Pancreas (tissue), 10 donors: ENCODE data around the gene ETV5. TPM values are rescaled to one million over a fixed set of nuclear protein-coding genes. Genes with fewer than 3 reads are reported as not detected.

ENCODE experiments used
- ATAC-seq, 4 donors: fragments of 200-7000 bp; cut with Tn5 transposase; one replicate each; pipeline versions ENCODE4 v1.8.0 to v1.9.1; 2020; ENCODE audit warnings: mild to moderate bottlenecking in 4 of 4, moderate library complexity in 4 of 4
- DNase-seq, 6 donors: peaks; one replicate each; pipeline ENCODE4 v3.0.0-alpha.2; 2020
- FAIRE-seq: peaks from 2 replicates; lab custom pipeline; 2012; peaks lifted over from hg19 to GRCh38; lab: Jason Lieb, UNC
- H3K27ac ChIP-seq, 4 donors: fragments of 200-600 bp; sonication (generic); 1 replicate in 3 of 4; 2 replicates in 1 of 4; pipeline versions ENCODE4 v1.5.0 to v1.8.0; 2020
- H3K27me3 ChIP-seq, 4 donors: fragments of 200-600 bp; one replicate each; pipeline ENCODE4 v1.8.0; 2021
- H3K36me3 ChIP-seq, 3 donors: fragments of 200-600 bp; sonication (generic) in 1 of 3; one replicate each; pipeline versions ENCODE4 v1.5.0 to v1.8.0; 2020 to 2021
- H3K4me1 ChIP-seq, 3 donors: fragments of 200-600 bp; one replicate each; pipeline ENCODE4 v1.8.0; 2021
- H3K4me3 ChIP-seq, 4 donors: fragments of 200-600 bp; sonication (generic) in 2 of 4; one replicate each; pipeline versions ENCODE4 v1.5.0 to v1.8.0; 2020 to 2021
- H3K9me3 ChIP-seq, 4 donors: fragments of 200-600 bp; one replicate each; pipeline ENCODE4 v1.8.0; 2021
- CTCF ChIP-seq, 4 donors: fragments of 200-600 bp; sonication (generic) in 3 of 4; IDR thresholded peaks; one replicate each; pipeline versions ENCODE4 v1.5.0 to v1.8.0; 2021; ENCODE audit warnings: antibody characterized with exemption in 4 of 4
- WGBS, 2 donors: extraction: QIAGEN DNeasy Blood & Tissue Kit; methylation state at CpG; one replicate each; pipeline ENCODE4 v1.1.7; 2013; 5-methylcytosine and 5-hydroxymethylcytosine counted together
- intact Hi-C, 3 donors: fragments of 100-400 bp; cut with DNase I; formaldehyde crosslinking; loops; one replicate each; pipeline versions ENCODE4 v1.11.1 to v1.14.2; 2022
- polyA plus RNA-seq, 2 donors: library from polyadenylated mRNA; stranded (reverse); fragments of 200-250 nt; gene quantifications; one replicate each; pipeline ENCODE4 v1.2.3, GENCODE V29; 2013
- total RNA-seq, 6 donors: library from RNA; stranded (reverse); fragmentation: NEBNext Ultra II Directional in 4 of 6; extraction: Animal tissue kit (Norgen Biotek cat#: 25700) in 4 of 6; gene quantifications; one replicate each; pipeline versions ENCODE4 v1.2.1 to v1.2.4, GENCODE V29; 2021 to 2023
- donor health status: healthy with polysubstance abuse.
- donor health status: DM: no; HTN: no; CAD: no; lungs with moderate emphysema.
- donor health status: DM: no; HTN: no; CAD: no.
- donor health status: control.
- donor health status: control.
- donor health status: Bipolar disorder and iron deficiency.
- donor health status: DM: yes; HTN: yes; CAD: no.
- donor health status: DM: no; HTN: no; CAD: no.
- donor health status: DM: no; HTN: no; CAD: no.
- donor health status: DM: yes; HTN: yes; CAD: no.

The ETV5 gene
- total and polyA plus RNA-seq, 8 donors = 12.2 to 58.5 (median 24.9) TPM

- intact Hi-C loops = no loop called here
- 90% methylated on average over 5 of the region's 5 CpGs for WGBS, 2 donors
- H3K27me3 ChIP-seq = no peaks in the 10 kb centered on the region
- no peaks in the 10 kb centered on the region for H3K9me3 ChIP-seq
- DNase-seq (no peak), ATAC-seq (no peak), FAIRE-seq (no peak)
- peaks cover 4 to 7% (median 5%) of the 10 kb centered on the region in 3 donors for H3K4me1 ChIP-seq
- no peak overlapping the region for H3K27ac ChIP-seq
- H3K36me3 ChIP-seq = peaks cover 0 to 31% (median 13%) of the 10 kb centered on the region in 3 donors
- TF ChIP-seq CTCF (IDR thresholded peaks at IDR 0.05) = no peak
- H3K4me3 ChIP-seq = no peak overlapping the region
These were observed 62.1 kb downstream of the ETV5 start for GRCh38 chr3:186046838-186047237.

DNA sequence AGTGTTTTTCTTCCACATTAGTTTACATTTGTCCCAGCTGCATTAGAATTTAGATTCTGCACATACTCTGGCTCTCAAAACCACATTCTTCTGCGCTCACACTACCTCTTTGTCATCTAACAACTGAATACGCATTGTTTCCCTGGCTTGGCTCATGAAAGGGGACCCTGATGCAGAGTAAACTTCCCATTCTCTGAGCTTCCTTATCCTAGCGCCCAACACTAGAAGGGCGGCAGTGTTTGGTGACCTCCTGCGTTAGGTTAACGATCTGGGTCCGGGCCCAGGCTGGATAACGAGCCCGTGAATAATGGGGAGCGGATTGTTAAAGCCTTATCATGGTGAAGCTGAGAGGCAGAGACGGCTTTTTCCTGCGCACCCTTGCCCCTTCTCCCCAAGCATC lies 63.9 kb downstream of the ETV5 start:
- FAIRE-seq (no peak), ATAC-seq (peak; percentile 47 to 88 (median 76)), DNase-seq (peak in 2 of 6 donors; percentile 36 to 37)
- intact Hi-C loops = no loop called here
- peaks cover 4 to 7% (median 5%) of the 10 kb centered on the region in 3 donors for H3K4me1 ChIP-seq
- H3K4me3 ChIP-seq = no peak overlapping the region
- no peak for TF ChIP-seq CTCF (IDR thresholded peaks at IDR 0.05)
- WGBS, 2 donors = 26 to 33% methylated on average over 12 of the region's 12 CpGs
- H3K27ac ChIP-seq = peak overlapping the region in 3 of 4 donors; percentile 15 to 40 (median 17)
- no peaks in the 10 kb centered on the region for H3K27me3 ChIP-seq
- peaks cover 0 to 19% (median 6%) of the 10 kb centered on the region in 3 donors for H3K36me3 ChIP-seq
- H3K9me3 ChIP-seq = no peaks in the 10 kb centered on the region

GRCh38 chr3:186044427-186044826 lies 64.5 kb downstream of the ETV5 start:
- no peak for FAIRE-seq
- peak in 2 of 6 donors; percentile 43 to 46 for DNase-seq
- peaks cover 4 to 7% (median 5%) of the 10 kb centered on the region in 3 donors for H3K4me1 ChIP-seq
- no peak for TF ChIP-seq CTCF (IDR thresholded peaks at IDR 0.05)
- H3K27me3 ChIP-seq = no peaks in the 10 kb centered on the region
- H3K27ac ChIP-seq = peak overlapping the region in 1 of 4 donors; percentile 15
- H3K9me3 ChIP-seq = no peaks in the 10 kb centered on the region
- peaks cover 0 to 19% (median 6%) of the 10 kb centered on the region in 3 donors for H3K36me3 ChIP-seq
- H3K4me3 ChIP-seq = no peak overlapping the region
- ATAC-seq = peak; percentile 78 to 92 (median 86)
- WGBS, 2 donors = 55 to 62% methylated on average over 3 of the region's 3 CpGs
- intact Hi-C loops = no loop called here

DNA sequence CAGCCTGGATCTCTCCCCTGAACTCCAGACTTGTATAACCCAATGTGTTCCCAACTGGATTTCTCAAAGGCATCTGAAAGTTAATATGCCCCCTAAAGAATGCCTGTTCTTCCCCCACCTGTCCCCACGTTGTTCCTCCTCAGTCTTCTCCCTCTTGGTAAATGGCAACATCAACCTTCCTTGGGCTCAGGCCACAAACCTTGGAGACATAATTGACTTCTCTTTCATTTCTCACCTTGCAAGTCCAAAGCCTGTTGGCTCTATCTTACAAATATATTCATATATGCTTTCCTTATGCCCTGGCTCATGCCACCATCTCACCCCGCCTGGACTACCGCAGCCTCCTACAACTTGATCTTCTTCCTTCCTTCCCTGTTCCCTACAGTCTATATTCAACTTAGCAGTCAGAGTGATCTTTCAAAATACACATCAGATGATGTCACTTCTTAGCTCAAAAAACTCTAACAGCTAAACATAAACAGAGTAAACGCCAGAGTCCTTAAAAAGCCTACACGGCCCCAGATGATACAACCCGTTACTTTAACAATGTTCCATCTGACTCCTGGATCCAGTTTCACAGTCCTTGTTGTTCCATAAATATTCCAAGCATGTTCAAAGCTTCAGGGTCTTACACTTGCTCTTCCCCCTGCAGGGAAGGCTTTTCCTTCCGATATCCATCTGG lies 66.2 kb downstream of the ETV5 start:
- FAIRE-seq (no peak), DNase-seq (no peak), ATAC-seq (no peak)
- WGBS, 2 donors = 81 to 84% methylated on average over 7 of the region's 7 CpGs
- H3K36me3 ChIP-seq = peaks cover 0 to 2% (median 0%) of the 10 kb centered on the region in 3 donors
- H3K27ac ChIP-seq = no peak overlapping the region
- H3K4me3 ChIP-seq = no peak overlapping the region
- H3K4me1 ChIP-seq = peaks cover 4 to 7% (median 5%) of the 10 kb centered on the region in 3 donors
- TF ChIP-seq CTCF (IDR thresholded peaks at IDR 0.05) = no peak
- no peaks in the 10 kb centered on the region for H3K27me3 ChIP-seq
- H3K9me3 ChIP-seq = no peaks in the 10 kb centered on the region
- intact Hi-C loops = no loop called here

- H3K36me3 ChIP-seq = no peaks in the 10 kb centered on the region
- H3K9me3 ChIP-seq = no peaks in the 10 kb centered on the region
- no peak overlapping the region for H3K27ac ChIP-seq
- no peak for FAIRE-seq
- no peak for TF ChIP-seq CTCF (IDR thresholded peaks at IDR 0.05)
- no peak overlapping the region for H3K4me3 ChIP-seq
- 91 to 94% methylated on average over 3 of the region's 3 CpGs for WGBS, 2 donors
- no peaks in the 10 kb centered on the region for H3K27me3 ChIP-seq
- no peak for ATAC-seq
- peaks cover 4 to 7% (median 5%) of the 10 kb centered on the region in 3 donors for H3K4me1 ChIP-seq
- no peak for DNase-seq
- intact Hi-C loops = no loop called here
These were observed 66.9 kb downstream of the ETV5 start for GRCh38 chr3:186042036-186042435.
